GM23338 (cell line): ENCODE measurements around the gene MAGOH. TPM values are rescaled to one million over a fixed set of nuclear protein-coding genes. Genes with fewer than 3 reads are reported as not detected.

Source experiments
- ATAC-seq: fragments of 200-7000 bp; cut with Tn5 transposase; 3 replicates; pipeline ENCODE4 v1.9.1; 2020
- DNase-seq: peaks from one replicate; pipeline ENCODE4 v3.0.0-alpha.2; 2015; ENCODE audit warnings: low spot score
- H2AFZ ChIP-seq: fragments of 200-600 bp; sonication (generic); 2 replicates; pipeline ENCODE4 v1.8.0; 2016; ENCODE audit warnings: antibody characterized with exemption, mild to moderate bottlenecking, moderate library complexity
- H3F3A ChIP-seq: fragments of 200-600 bp; sonication (generic); replicated peaks from 2 replicates; pipeline ENCODE4 v1.8.0; 2017; ENCODE audit warnings: antibody characterized with exemption, mixed run types, low read depth
- H3K27ac ChIP-seq: fragments of 200-600 bp; sonication (generic); 2 replicates; pipeline ENCODE4 v1.6.1; 2016; ENCODE audit warnings: low read depth
- H3K27me3 ChIP-seq: fragments of 200-600 bp; sonication (generic); 2 replicates; pipeline ENCODE4 v1.8.0; 2016; ENCODE audit warnings: mild to moderate bottlenecking, mixed run types, moderate library complexity; ENCODE audit not compliant: insufficient read depth
- H3K36me3 ChIP-seq: fragments of 200-600 bp; sonication (generic); 2 replicates; pipeline ENCODE4 v1.8.0; 2016; ENCODE audit warnings: mild to moderate bottlenecking; ENCODE audit not compliant: insufficient read depth
- H3K4me1 ChIP-seq: fragments of 200-600 bp; sonication (generic); 2 replicates; pipeline ENCODE4 v1.8.0; 2016; ENCODE audit warnings: mild to moderate bottlenecking, moderate library complexity; ENCODE audit not compliant: insufficient read depth
- H3K4me2 ChIP-seq: fragments of 200-600 bp; sonication (generic); 2 replicates; pipeline ENCODE4 v1.7.1; 2017; ENCODE audit warnings: mixed run types
- H3K4me3 ChIP-seq: fragments of 200-600 bp; sonication (generic); 2 replicates; pipeline ENCODE4 v1.6.1; 2016; ENCODE audit warnings: mixed run types
- H3K79me2 ChIP-seq: fragments of 200-600 bp; sonication (generic); replicated peaks from 2 replicates; pipeline ENCODE4 v1.8.0; 2017; ENCODE audit warnings: mild to moderate bottlenecking; ENCODE audit not compliant: insufficient read depth
- H3K9me2 ChIP-seq: fragments of 200-600 bp; sonication (generic); 2 replicates; pipeline ENCODE4 v1.8.0; 2017; ENCODE audit not compliant: insufficient read depth
- H4K20me1 ChIP-seq: fragments of 200-600 bp; sonication (generic); replicated peaks from 2 replicates; pipeline ENCODE4 v1.8.0; 2017; ENCODE audit warnings: mild to moderate bottlenecking; ENCODE audit not compliant: insufficient read depth
- H3K27ac Mint-ChIP-seq: 2 replicates; pipeline ENCODE4 v1.8.0; 2020; ENCODE audit warnings: inconsistent platforms, mild to moderate bottlenecking, moderate library complexity, mixed read lengths
- H3K27me3 Mint-ChIP-seq: 3 replicates; pipeline ENCODE4 v1.8.0; 2022; ENCODE audit warnings: low read depth, mild to moderate bottlenecking, moderate library complexity, mixed read lengths, inconsistent platforms; ENCODE audit not compliant: insufficient read depth, poor library complexity
- H3K36me3 Mint-ChIP-seq: 3 replicates; pipeline ENCODE4 v1.8.0; 2021; ENCODE audit warnings: low read depth, mild to moderate bottlenecking, inconsistent platforms, moderate library complexity, mixed read lengths
- H3K4me1 Mint-ChIP-seq: 3 replicates; pipeline ENCODE4 v1.8.0; 2020; ENCODE audit warnings: mild to moderate bottlenecking, inconsistent platforms, mixed read lengths
- H3K4me3 Mint-ChIP-seq: 3 replicates; pipeline ENCODE4 v1.8.0; 2021; ENCODE audit warnings: moderate library complexity, mild to moderate bottlenecking, inconsistent platforms, mixed read lengths
- H3K9me3 Mint-ChIP-seq: 3 replicates; pipeline ENCODE4 v1.8.0; 2020; ENCODE audit warnings: moderate library complexity, mild to moderate bottlenecking, inconsistent platforms, mixed read lengths
- CREB1 ChIP-seq: fragments of 250-450 bp; sonication (Bioruptor Pico); IDR thresholded peaks from 2 replicates; pipeline ENCODE4 v1.5.0; 2020; ENCODE audit warnings: low read depth, mild to moderate bottlenecking, moderate library complexity
- CTCF ChIP-seq, 2 experiments: fragments of 200-600 bp in 1 of 2; sonication (generic) in 1 of 2; conservative IDR thresholded peaks; 2 replicates each; pipeline versions ENCODE4 v1.5.1 to v1.6.1; 2016 to 2017; ENCODE audit warnings: antibody characterized with exemption in 2 of 2, low read depth in 2 of 2, mild to moderate bottlenecking in 2 of 2, moderate library complexity in 1 of 2
- ETS1 ChIP-seq: IDR thresholded peaks from 2 replicates; pipeline ENCODE4 v1.6.1; 2016; ENCODE audit warnings: antibody characterized with exemption
- EZH2phosphoT487 ChIP-seq: fragments of 200-600 bp; sonication (generic); IDR thresholded peaks from one replicate; pipeline ENCODE4 v1.8.1; 2018; ENCODE audit warnings: antibody characterized with exemption; ENCODE audit not compliant: unreplicated experiment
- JUNB ChIP-seq: IDR thresholded peaks from one replicate; pipeline ENCODE4 v1.6.1; 2016; ENCODE audit warnings: antibody characterized with exemption; ENCODE audit not compliant: unreplicated experiment
- NANOG ChIP-seq: IDR thresholded peaks from 2 replicates; pipeline ENCODE4 v1.6.1; 2016; ENCODE audit warnings: antibody characterized with exemption, borderline replicate concordance
- ZNF114 ChIP-seq: fragments of 250-450 bp; sonication (Bioruptor Pico); IDR thresholded peaks from 2 replicates; pipeline ENCODE4 v1.5.0; 2020; ENCODE audit warnings: mild to moderate bottlenecking, moderate library complexity
- ZNF331 ChIP-seq: fragments of 250-450 bp; sonication (Bioruptor Pico); IDR thresholded peaks from 2 replicates; pipeline ENCODE4 v1.5.0; 2020; ENCODE audit warnings: low read depth, mild to moderate bottlenecking, moderate library complexity
- ZNF462 ChIP-seq: fragments of 250-450 bp; sonication (Bioruptor Pico); IDR thresholded peaks from 2 replicates; pipeline ENCODE4 v1.5.0; 2020; ENCODE audit warnings: mild to moderate bottlenecking, moderate library complexity
- polyA plus RNA-seq: library from polyadenylated mRNA; unstranded; fragments of >200 nt; fragmentation: Nextera tagmentation; extraction: Ambion mirVana; gene quantifications from 2 replicates; pipeline ENCODE4 v1.2.1, GENCODE V29; 2016
- total RNA-seq: library from RNA; depleted of rRNA; stranded (reverse); fragments of >200 nt; shearing (Covaris generic); gene quantifications from 2 replicates; pipeline ENCODE4 v1.2.3, GENCODE V29; 2014

The MAGOH gene
- total and polyA plus RNA-seq, 2 experiments from 2014 or later = 79.3 to 185 TPM

GRCh38 chr1:53273526-53273925, 35.2 kb upstream of the MAGOH start:
- no peak overlapping the region for H3K27ac Mint-ChIP-seq
- Histone ChIP-seq H3K27me3 (no peaks in the 10 kb centered on the region), H3K4me2 (no peak overlapping the region), H4K20me1 (peaks cover under 1% of the 10 kb centered on the region; the same call in 1 of the 2 replicates), H3K27ac (no peak overlapping the region), H3F3A (no peaks in the 10 kb centered on the region), H3K4me1 (no peaks in the 10 kb centered on the region), H3K9me2 (no peaks in the 10 kb centered on the region), H3K79me2 (no peaks in the 10 kb centered on the region), H2AFZ (no peak overlapping the region), H3K4me3 (no peak overlapping the region), H3K36me3 (peaks cover 12% of the 10 kb centered on the region)
- H3K36me3 Mint-ChIP-seq = peaks cover 88% of the 10 kb centered on the region
- H3K4me1 Mint-ChIP-seq = peaks cover 3% of the 10 kb centered on the region; the same call in 1 of the 3 replicates
- peaks cover 11% of the 10 kb centered on the region for H3K27me3 Mint-ChIP-seq
- no peaks in the 10 kb centered on the region for H3K9me3 Mint-ChIP-seq
- no peak for DNase-seq
- no peak for ATAC-seq
- H3K4me3 Mint-ChIP-seq = no peak overlapping the region
- TF ChIP-seq CTCF (conservative IDR thresholded peaks at IDR 0.05; ENCODE audit: low read depth in 2 of 2) = no peak

GRCh38 chr1:53272349-53272748, 34.0 kb upstream of the MAGOH start:
- Mint-ChIP-seq H3K4me1 (no peaks in the 10 kb centered on the region; the same call in 2 of the 3 replicates), H3K36me3 (peaks cover 87% of the 10 kb centered on the region), H3K4me3 (no peak overlapping the region), H3K27me3 (peaks cover 9% of the 10 kb centered on the region), H3K9me3 (no peaks in the 10 kb centered on the region), H3K27ac (no peak overlapping the region; the same call in 1 of the 2 replicates)
- Histone ChIP-seq H3K79me2 (no peaks in the 10 kb centered on the region), H3K27me3 (no peaks in the 10 kb centered on the region), H3K27ac (no peak overlapping the region), H3K9me2 (no peaks in the 10 kb centered on the region), H3K4me3 (no peak overlapping the region), H3K4me1 (no peaks in the 10 kb centered on the region), H3K36me3 (peaks cover 12% of the 10 kb centered on the region), H3K4me2 (no peak overlapping the region), H4K20me1 (peaks cover 5% of the 10 kb centered on the region; the same call in 1 of the 2 replicates), H3F3A (no peaks in the 10 kb centered on the region), H2AFZ (no peak overlapping the region)
- ATAC-seq (no peak; the same call in 2 of the 3 replicates), DNase-seq (no peak)
- TF ChIP-seq ZNF114 = no peak
- TF ChIP-seq EZH2phosphoT487 = no peak
- no peak for TF ChIP-seq NANOG
- no peak for TF ChIP-seq CTCF (conservative IDR thresholded peaks at IDR 0.05; ENCODE audit: low read depth in 2 of 2)
- TF ChIP-seq ZNF331 = no peak
- TF ChIP-seq JUNB = no peak
- TF ChIP-seq ZNF462 (CRISPR knock-in tag) = no peak
- no peak for TF ChIP-seq CREB1
- TF ChIP-seq ETS1 = no peak
